IMR-90 (cell line): ENCODE measurements around the gene C16orf90. TPM values are rescaled to one million over a fixed set of nuclear protein-coding genes. Genes with fewer than 3 reads are reported as not detected.

Experiments
- ATAC-seq: fragments of 200-7000 bp; cut with Tn5 transposase; 2 replicates; pipeline ENCODE4 v1.9.1; 2020; ENCODE audit warnings: low read depth, mild to moderate bottlenecking, moderate library complexity
- BruUV-seq: library from RNA; stranded (reverse); fragments of 400-500 nt; replicated peaks from 2 replicates; lab custom pipeline; 2021; lab: Mats Ljungman, UMichigan
- CTCF ChIA-PET: fragments of 300-600 bp; formaldehyde crosslinking; extraction: SDS; loops from one replicate; lab custom pipeline; 2021; ENCODE audit warnings: antibody characterized with exemption; lab: Yijun Ruan, JAX
- POLR2A ChIA-PET: fragments of 300-600 bp; sonication (Branson Sonifier 250); formaldehyde crosslinking; loops from one replicate; lab custom pipeline; 2022; ENCODE audit warnings: antibody characterized with exemption; ENCODE audit not compliant: unreplicated experiment; lab: Charles Lee
- DNase-seq: peaks from one replicate; pipeline ENCODE4 v3.0.0; 2013
- H2AFZ ChIP-seq: replicated peaks from 2 replicates; pipeline ENCODE3; 2013; ENCODE audit warnings: low read length, mild to moderate bottlenecking; ENCODE audit not compliant: poor library complexity
- H2AK5ac ChIP-seq: 2 replicates; pipeline ENCODE4 v1.6.1; 2013; ENCODE audit warnings: low read depth, low read length, inconsistent platforms
- H2AK9ac ChIP-seq: replicated peaks from 2 replicates; pipeline ENCODE3; 2013; ENCODE audit warnings: mild to moderate bottlenecking, low read depth, low read length, moderate library complexity; ENCODE audit not compliant: poor library complexity
- H2BK120ac ChIP-seq: 2 replicates; pipeline ENCODE4 v1.6.1; 2013; ENCODE audit warnings: low read depth, low read length, inconsistent platforms
- H2BK15ac ChIP-seq: 3 replicates; pipeline ENCODE4 v1.6.1; 2013; ENCODE audit warnings: low read depth, low read length, inconsistent platforms
- H2BK20ac ChIP-seq: 2 replicates; pipeline ENCODE4 v1.6.1; 2013; ENCODE audit warnings: low read depth, mild to moderate bottlenecking, inconsistent platforms, low read length, moderate library complexity
- H2BK5ac ChIP-seq: 2 replicates; pipeline ENCODE4 v1.6.1; 2013; ENCODE audit warnings: mild to moderate bottlenecking, low read depth, low read length, inconsistent platforms; ENCODE audit not compliant: poor library complexity, severe bottlenecking
- H3K14ac ChIP-seq: replicated peaks from 2 replicates; pipeline ENCODE4 v1.6.1; 2013; ENCODE audit warnings: low read depth, low read length, inconsistent platforms
- H3K18ac ChIP-seq: 2 replicates; pipeline ENCODE4 v1.6.1; 2013; ENCODE audit warnings: low read depth, low read length, control low read depth
- H3K23ac ChIP-seq: 2 replicates; pipeline ENCODE4 v1.6.1; 2013; ENCODE audit warnings: low read depth, low read length, inconsistent platforms
- H3K27ac ChIP-seq: 2 replicates; pipeline ENCODE4 v1.5.1; 2013; ENCODE audit warnings: mild to moderate bottlenecking, control low read depth, low read length; ENCODE audit not compliant: insufficient read depth
- H3K27me3 ChIP-seq: 2 replicates; pipeline ENCODE4 v1.6.1; 2013; ENCODE audit warnings: low read length; ENCODE audit not compliant: control insufficient read depth, insufficient read depth
- H3K36me3 ChIP-seq: 2 replicates; pipeline ENCODE4 v1.6.1; 2013; ENCODE audit warnings: low read length, mixed read lengths; ENCODE audit not compliant: control insufficient read depth, insufficient read depth
- H3K4ac ChIP-seq: 2 replicates; pipeline ENCODE4 v1.6.1; 2013; ENCODE audit warnings: low read depth, low read length, inconsistent platforms
- H3K4me1 ChIP-seq: 2 replicates; pipeline ENCODE4 v1.6.1; 2013; ENCODE audit warnings: low read length, mixed read lengths; ENCODE audit not compliant: control insufficient read depth, insufficient read depth
- H3K4me2 ChIP-seq: 2 replicates; pipeline ENCODE4 v1.6.1; 2013; ENCODE audit warnings: low read depth, mild to moderate bottlenecking, control low read depth, low read length, moderate library complexity
- H3K4me3 ChIP-seq: 2 replicates; pipeline ENCODE4 v1.5.1; 2013; ENCODE audit warnings: low read depth, mild to moderate bottlenecking, control low read depth, low read length, moderate library complexity; ENCODE audit not compliant: insufficient read depth
- H3K56ac ChIP-seq: 2 replicates; pipeline ENCODE4 v1.6.1; 2013; ENCODE audit warnings: low read length, inconsistent platforms; ENCODE audit not compliant: insufficient read depth; ENCODE audit errors: extremely low read depth
- H3K79me1 ChIP-seq, 2 experiments: 2 replicates each; pipeline ENCODE4 v1.6.1; 2013; ENCODE audit warnings: low read length in 2 of 2, inconsistent platforms in 1 of 2, low read depth in 1 of 2
- H3K9ac ChIP-seq: 2 replicates; pipeline ENCODE4 v1.6.1; 2013; ENCODE audit warnings: low read depth, low read length, control low read depth
- H3K9me1 ChIP-seq: 2 replicates; pipeline ENCODE4 v1.6.1; 2013; ENCODE audit warnings: low read length, inconsistent platforms; ENCODE audit not compliant: insufficient read depth
- H3K9me3 ChIP-seq: 2 replicates; pipeline ENCODE4 v1.6.1; 2013; ENCODE audit warnings: low read length; ENCODE audit not compliant: control insufficient read depth, insufficient read depth
- H4K20me1 ChIP-seq: 2 replicates; pipeline ENCODE4 v1.6.1; 2013; ENCODE audit warnings: low read length, inconsistent platforms; ENCODE audit not compliant: insufficient read depth
- H4K5ac ChIP-seq: 2 replicates; pipeline ENCODE4 v1.6.1; 2013; ENCODE audit warnings: mild to moderate bottlenecking, low read depth, low read length, control low read depth
- H4K8ac ChIP-seq, 2 experiments: 2 replicates each; pipeline ENCODE4 v1.6.1; 2013; ENCODE audit warnings: low read depth in 2 of 2, low read length in 2 of 2, control low read depth in 1 of 2, inconsistent platforms in 1 of 2
- H4K91ac ChIP-seq: 2 replicates; pipeline ENCODE4 v1.6.1; 2013; ENCODE audit warnings: low read depth, low read length, inconsistent platforms; ENCODE audit not compliant: insufficient read depth
- BHLHE40 ChIP-seq: fragments of 150-350 bp; IDR thresholded peaks from 2 replicates; pipeline ENCODE4 v1.6.1; 2016; ENCODE audit warnings: mild to moderate bottlenecking, low read depth, low read length
- CEBPB ChIP-seq: IDR thresholded peaks from 2 replicates; pipeline ENCODE4 v1.6.1; 2012; ENCODE audit warnings: low read depth, low read length, improper control_type of control experiment
- CHD1 ChIP-seq: IDR thresholded peaks from 2 replicates; pipeline ENCODE4 v1.6.1; 2012; ENCODE audit warnings: low read depth, low read length, improper control_type of control experiment
- FOS ChIP-seq: fragments of 150-350 bp; IDR thresholded peaks from 2 replicates; pipeline ENCODE4 v1.6.1; 2016; ENCODE audit warnings: low read depth, low read length
- MAFK ChIP-seq: IDR thresholded peaks from 2 replicates; pipeline ENCODE4 v1.6.1; 2012; ENCODE audit warnings: low read depth, low read length, improper control_type of control experiment
- MAZ ChIP-seq: IDR thresholded peaks from 2 replicates; pipeline ENCODE4 v1.6.1; 2012; ENCODE audit warnings: low read depth, mild to moderate bottlenecking, low read length, improper control_type of control experiment, moderate library complexity, borderline replicate concordance
- MXI1 ChIP-seq: IDR thresholded peaks from 2 replicates; pipeline ENCODE4 v1.6.1; 2012; ENCODE audit warnings: low read depth, mild to moderate bottlenecking, low read length, moderate library complexity, borderline replicate concordance
- NFE2L2 ChIP-seq: fragments of 150-350 bp; IDR thresholded peaks from 2 replicates; pipeline ENCODE4 v1.6.1; 2016; ENCODE audit warnings: low read depth, mild to moderate bottlenecking, low read length
- POLR2A ChIP-seq: IDR thresholded peaks from 2 replicates; pipeline ENCODE4 v1.6.1; 2012; ENCODE audit warnings: mild to moderate bottlenecking, low read depth, low read length
- RAD21 ChIP-seq: IDR thresholded peaks from 2 replicates; pipeline ENCODE4 v1.6.1; 2012; ENCODE audit warnings: low read length, improper control_type of control experiment
- RCOR1 ChIP-seq: IDR thresholded peaks from 2 replicates; pipeline ENCODE4 v1.6.1; 2012; ENCODE audit warnings: mild to moderate bottlenecking, low read length, improper control_type of control experiment; ENCODE audit not compliant: insufficient replicate concordance
- RFX5 ChIP-seq: IDR thresholded peaks from 2 replicates; pipeline ENCODE4 v1.8.0; 2012; ENCODE audit warnings: low read depth, mild to moderate bottlenecking, low read length, moderate library complexity
- SMC3 ChIP-seq: fragments of 150-350 bp; IDR thresholded peaks from 2 replicates; pipeline ENCODE4 v1.6.1; 2016; ENCODE audit warnings: low read depth, mild to moderate bottlenecking, antibody characterized with exemption, low read length, moderate library complexity
- WGBS, 2 experiments: methylation state at CpG; one replicate each; pipeline versions ENCODE4 v1.1.5 to v1.1.7; 2013; ENCODE audit warnings: missing lambda C conversion rate in 2 of 2; ENCODE audit not compliant: insufficient read length in 1 of 2; ENCODE audit errors: extremely low coverage in 2 of 2; 5-methylcytosine and 5-hydroxymethylcytosine counted together
- dilution Hi-C: fragments of 300-500 bp; cut with HindIII; formaldehyde crosslinking; loops from one replicate; pipeline ENCODE4 v1.14.3; 2018; ENCODE audit warnings: low sequenced_read_pairs; ENCODE audit not compliant: unreplicated experiment
- in situ Hi-C: fragments of 300-500 bp; cut with MboI; formaldehyde crosslinking; loops from 3 replicates; pipeline ENCODE4 v1.14.3; 2019; ENCODE audit warnings: low sequenced_read_pairs, inconsistent platforms, mixed read lengths
- intact Hi-C: fragments of 100-400 bp; cut with micrococcal nuclease; formaldehyde crosslinking; loops from 2 replicates; pipeline ENCODE4 v1.10.0; 2022
- polyA plus RNA-seq, 3 experiments: library from polyadenylated mRNA; depleted of rRNA; stranded (reverse); fragments of >200 nt; gene quantifications; 2 replicates each; pipeline ENCODE4 v1.2.3, GENCODE V29; 2012; ENCODE audit warnings: low replicate concordance in 1 of 3
- total RNA-seq: library from RNA; depleted of rRNA; stranded (reverse); fragments of >200 nt; gene quantifications from 2 replicates; pipeline ENCODE4 v1.2.3, GENCODE V29; 2012
- TF ChIP-seq, protein P1 (sequence below): fragments of 150-350 bp; IDR thresholded peaks from 2 replicates; pipeline ENCODE4 v1.6.1; 2017; ENCODE audit warnings: mild to moderate bottlenecking, antibody characterized with exemption, low read length, low read depth
- TF ChIP-seq, protein P2 (sequence below): fragments of 150-350 bp; IDR thresholded peaks from 2 replicates; pipeline ENCODE4 v1.6.1; 2016; ENCODE audit warnings: low read depth, mild to moderate bottlenecking, low read length, moderate library complexity, borderline replicate concordance
- TF ChIP-seq, protein P3 (sequence below): conservative IDR thresholded peaks from 2 replicates; pipeline ENCODE4 v1.5.1; 2012; ENCODE audit warnings: mild to moderate bottlenecking, low read depth, low read length, improper control_type of control experiment

C16orf90 gene
- total and polyA plus RNA-seq, 2 of the 4 experiments (the other 2 are of a cell fraction), result not detected

DNA sequence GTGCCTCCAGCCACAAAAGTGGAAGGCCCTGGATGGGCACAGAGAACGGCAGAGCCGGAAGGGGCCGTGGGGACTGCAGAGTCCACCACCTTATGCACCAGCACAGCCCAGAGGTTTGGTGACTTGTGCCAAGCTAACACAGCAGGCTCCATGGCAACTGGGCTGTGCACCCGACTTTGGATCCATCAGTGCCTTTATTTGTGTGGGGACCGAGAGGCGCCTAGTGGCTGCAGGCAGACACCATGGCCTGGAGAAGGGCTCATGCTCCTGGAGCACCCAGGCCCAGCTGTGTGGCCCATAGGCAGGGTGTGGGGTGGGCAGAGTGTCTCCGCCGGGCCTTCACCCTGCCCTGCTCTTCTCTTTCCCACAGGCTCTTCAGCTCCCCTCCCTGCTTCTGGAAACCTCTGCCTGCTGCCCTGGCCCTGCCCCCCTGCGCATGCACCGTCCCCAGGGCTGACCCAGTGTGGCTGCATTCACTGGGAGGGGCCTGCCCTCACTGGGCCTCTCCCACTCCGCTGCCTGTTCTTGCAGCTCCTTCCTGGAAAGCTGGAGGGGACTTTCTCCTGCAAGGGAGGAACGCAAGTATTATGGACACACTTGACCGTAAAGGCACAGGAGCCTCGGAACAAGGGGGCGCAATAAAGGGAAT, 10.1 kb downstream of the C16orf90 start:
- Histone ChIP-seq H3K27ac (no peak overlapping the region), H3K14ac (no peak overlapping the region), H2BK5ac (no peak overlapping the region), H3K9ac (no peak overlapping the region), H4K91ac (no peak overlapping the region), H4K5ac (no peak overlapping the region), H3K36me3 (peaks cover 64% of the 10 kb centered on the region), H3K4me1 (no peaks in the 10 kb centered on the region), H2AK5ac (no peak overlapping the region), H3K56ac (no peak overlapping the region), H2AK9ac (no peak overlapping the region), H3K4me3 (no peak overlapping the region), H3K27me3 (no peaks in the 10 kb centered on the region), H2AFZ (no peak overlapping the region), H2BK15ac (no peak overlapping the region), H3K9me3 (no peaks in the 10 kb centered on the region), H3K4me2 (no peak overlapping the region), H4K20me1 (peaks cover 5% of the 10 kb centered on the region), H2BK120ac (no peak overlapping the region), H4K8ac (no peak overlapping the region), H3K9me1 (peaks cover 2% of the 10 kb centered on the region; the same call in 1 of the 2 replicates), H3K79me1 (peaks cover 5 to 36% of the 10 kb centered on the region in 2 experiments; a peak in 3 of 4 replicates), H3K23ac (no peak overlapping the region), H3K4ac (no peak overlapping the region), H3K18ac (no peak overlapping the region), H2BK20ac (no peak overlapping the region)
- WGBS, 2 experiments, result 88% methylated on average over 4 of the region's 15 CpGs; no CpG with 5 or more reads in 1 of the 2 experiments
- dilution Hi-C loops (no loop called here), in situ Hi-C loops (no loop called here), intact Hi-C loops (no loop called here)
- no peak for ATAC-seq
- DNase-seq, result no peak
- CTCF ChIA-PET, result no interaction called here
- POLR2A ChIA-PET, result interaction anchor here (0.6 kb wide), 1 partner anchor 847 kb away, joined by 3 read pairs; no protein-coding TSS in a partner anchor
- BruUV-seq, result TSS peak; percentile 36
- TF ChIP-seq, protein P1, sequence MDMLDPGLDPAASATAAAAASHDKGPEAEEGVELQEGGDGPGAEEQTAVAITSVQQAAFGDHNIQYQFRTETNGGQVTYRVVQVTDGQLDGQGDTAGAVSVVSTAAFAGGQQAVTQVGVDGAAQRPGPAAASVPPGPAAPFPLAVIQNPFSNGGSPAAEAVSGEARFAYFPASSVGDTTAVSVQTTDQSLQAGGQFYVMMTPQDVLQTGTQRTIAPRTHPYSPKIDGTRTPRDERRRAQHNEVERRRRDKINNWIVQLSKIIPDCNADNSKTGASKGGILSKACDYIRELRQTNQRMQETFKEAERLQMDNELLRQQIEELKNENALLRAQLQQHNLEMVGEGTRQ, result no peak
- TF ChIP-seq, protein P2, sequence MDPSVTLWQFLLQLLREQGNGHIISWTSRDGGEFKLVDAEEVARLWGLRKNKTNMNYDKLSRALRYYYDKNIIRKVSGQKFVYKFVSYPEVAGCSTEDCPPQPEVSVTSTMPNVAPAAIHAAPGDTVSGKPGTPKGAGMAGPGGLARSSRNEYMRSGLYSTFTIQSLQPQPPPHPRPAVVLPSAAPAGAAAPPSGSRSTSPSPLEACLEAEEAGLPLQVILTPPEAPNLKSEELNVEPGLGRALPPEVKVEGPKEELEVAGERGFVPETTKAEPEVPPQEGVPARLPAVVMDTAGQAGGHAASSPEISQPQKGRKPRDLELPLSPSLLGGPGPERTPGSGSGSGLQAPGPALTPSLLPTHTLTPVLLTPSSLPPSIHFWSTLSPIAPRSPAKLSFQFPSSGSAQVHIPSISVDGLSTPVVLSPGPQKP, result no peak
- TF ChIP-seq RCOR1 (no peak), BHLHE40 (no peak), MAZ (no peak), RAD21 (no peak), SMC3 (no peak), FOS (no peak), CEBPB (no peak), CHD1 (no peak), POLR2A (no peak), RFX5 (no peak), NFE2L2 (no peak), MXI1 (no peak), MAFK (no peak)
- TF ChIP-seq, protein P3, sequence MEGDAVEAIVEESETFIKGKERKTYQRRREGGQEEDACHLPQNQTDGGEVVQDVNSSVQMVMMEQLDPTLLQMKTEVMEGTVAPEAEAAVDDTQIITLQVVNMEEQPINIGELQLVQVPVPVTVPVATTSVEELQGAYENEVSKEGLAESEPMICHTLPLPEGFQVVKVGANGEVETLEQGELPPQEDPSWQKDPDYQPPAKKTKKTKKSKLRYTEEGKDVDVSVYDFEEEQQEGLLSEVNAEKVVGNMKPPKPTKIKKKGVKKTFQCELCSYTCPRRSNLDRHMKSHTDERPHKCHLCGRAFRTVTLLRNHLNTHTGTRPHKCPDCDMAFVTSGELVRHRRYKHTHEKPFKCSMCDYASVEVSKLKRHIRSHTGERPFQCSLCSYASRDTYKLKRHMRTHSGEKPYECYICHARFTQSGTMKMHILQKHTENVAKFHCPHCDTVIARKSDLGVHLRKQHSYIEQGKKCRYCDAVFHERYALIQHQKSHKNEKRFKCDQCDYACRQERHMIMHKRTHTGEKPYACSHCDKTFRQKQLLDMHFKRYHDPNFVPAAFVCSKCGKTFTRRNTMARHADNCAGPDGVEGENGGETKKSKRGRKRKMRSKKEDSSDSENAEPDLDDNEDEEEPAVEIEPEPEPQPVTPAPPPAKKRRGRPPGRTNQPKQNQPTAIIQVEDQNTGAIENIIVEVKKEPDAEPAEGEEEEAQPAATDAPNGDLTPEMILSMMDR, result no peak
